PC-9 (cell line): ENCODE measurements around the gene HHIPL1.

Source experiments
- EZH2 ChIP-seq: fragments of 200-600 bp; sonication (generic); IDR thresholded peaks from 2 replicates; pipeline ENCODE4 v1.8.0; 2017; ENCODE audit warnings: antibody characterized with exemption, low read depth
- TF ChIP-seq, protein P1 (sequence below): fragments of 200-600 bp; sonication (generic); conservative IDR thresholded peaks from 2 replicates; pipeline ENCODE4 v1.6.1; 2017; ENCODE audit warnings: mixed run types, antibody characterized with exemption, mild to moderate bottlenecking, moderate library complexity

- TF ChIP-seq, protein P1, sequence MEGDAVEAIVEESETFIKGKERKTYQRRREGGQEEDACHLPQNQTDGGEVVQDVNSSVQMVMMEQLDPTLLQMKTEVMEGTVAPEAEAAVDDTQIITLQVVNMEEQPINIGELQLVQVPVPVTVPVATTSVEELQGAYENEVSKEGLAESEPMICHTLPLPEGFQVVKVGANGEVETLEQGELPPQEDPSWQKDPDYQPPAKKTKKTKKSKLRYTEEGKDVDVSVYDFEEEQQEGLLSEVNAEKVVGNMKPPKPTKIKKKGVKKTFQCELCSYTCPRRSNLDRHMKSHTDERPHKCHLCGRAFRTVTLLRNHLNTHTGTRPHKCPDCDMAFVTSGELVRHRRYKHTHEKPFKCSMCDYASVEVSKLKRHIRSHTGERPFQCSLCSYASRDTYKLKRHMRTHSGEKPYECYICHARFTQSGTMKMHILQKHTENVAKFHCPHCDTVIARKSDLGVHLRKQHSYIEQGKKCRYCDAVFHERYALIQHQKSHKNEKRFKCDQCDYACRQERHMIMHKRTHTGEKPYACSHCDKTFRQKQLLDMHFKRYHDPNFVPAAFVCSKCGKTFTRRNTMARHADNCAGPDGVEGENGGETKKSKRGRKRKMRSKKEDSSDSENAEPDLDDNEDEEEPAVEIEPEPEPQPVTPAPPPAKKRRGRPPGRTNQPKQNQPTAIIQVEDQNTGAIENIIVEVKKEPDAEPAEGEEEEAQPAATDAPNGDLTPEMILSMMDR: no peak
- no peak for TF ChIP-seq EZH2
Observed at GRCh38 chr14:99681832-99682148, 36.9 kb downstream of the HHIPL1 start.
